ENCODE measurements around the gene FHOD3.
"Not testable (repeated sequence)": the region's sequence is repeated elsewhere in the genome, so short reads cannot be mapped to it uniquely, and the experiment has no call there.

Gene FHOD3

DNA sequence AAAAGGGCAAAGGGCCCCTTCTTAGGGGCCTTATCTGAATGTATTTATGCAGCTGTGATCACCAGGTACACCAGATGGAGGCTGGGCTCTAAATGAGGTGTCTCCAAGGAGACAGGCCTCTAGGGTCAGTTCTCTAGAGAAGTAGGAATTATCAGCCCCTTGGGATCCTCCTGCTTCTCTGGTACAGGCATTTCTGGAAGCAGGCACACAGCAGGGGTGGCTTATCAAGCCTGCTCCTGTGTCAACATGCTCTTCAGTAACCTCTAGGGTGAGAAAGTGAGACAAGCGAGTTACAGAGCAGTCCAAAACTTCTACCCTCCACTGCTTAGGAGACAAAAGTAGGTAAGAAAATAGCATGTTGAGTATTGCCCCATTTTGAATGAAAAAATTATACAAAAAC lies 517.5 kb downstream of the FHOD3 start:
- DNase-seq: no peak

GRCh38 chr18:36816096-36816495 lies 518.6 kb downstream of the FHOD3 start:
- not testable (repeated sequence) for DNase-seq

DNA sequence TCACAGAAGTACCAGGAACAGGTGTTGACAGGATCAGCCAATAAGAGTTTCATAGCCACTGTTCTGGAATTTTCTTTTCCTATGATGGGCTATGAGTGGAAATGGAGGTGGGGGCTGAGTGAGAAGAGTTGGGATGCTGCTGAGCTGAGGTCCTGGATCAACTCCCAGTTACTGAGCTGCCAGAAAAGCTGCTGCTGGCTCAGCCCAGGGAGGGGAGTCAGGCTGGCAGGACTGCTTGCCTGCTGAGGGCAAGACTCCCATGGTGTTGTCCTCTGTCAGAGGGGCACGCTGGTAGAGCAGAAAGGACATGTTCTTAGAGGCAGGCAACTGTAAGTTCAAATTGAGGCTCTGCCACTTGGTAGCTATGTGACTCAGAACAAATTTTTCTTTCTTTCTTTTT lies 519.5 kb downstream of the FHOD3 start:
- no peak for DNase-seq

DNA sequence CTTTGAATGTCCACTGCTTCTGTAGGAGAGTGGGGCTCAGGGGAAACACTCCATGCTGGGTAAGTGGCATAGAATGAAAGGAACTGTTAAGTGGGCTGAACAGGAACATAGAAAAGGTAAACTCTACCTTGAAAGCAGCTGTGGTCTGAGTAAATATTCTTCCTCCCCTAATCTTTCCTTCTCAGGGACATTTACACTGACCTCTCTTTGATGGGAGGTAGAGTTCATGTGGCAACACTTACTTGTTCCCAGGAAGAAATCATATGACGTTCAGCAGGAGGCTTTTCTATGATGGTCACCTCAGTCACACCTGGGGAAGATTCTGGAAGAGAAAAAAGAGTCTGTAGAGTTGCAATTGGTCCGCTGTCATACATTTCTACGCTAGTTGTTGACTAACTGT lies 521.1 kb downstream of the FHOD3 start:
- no peak for DNase-seq

DNA sequence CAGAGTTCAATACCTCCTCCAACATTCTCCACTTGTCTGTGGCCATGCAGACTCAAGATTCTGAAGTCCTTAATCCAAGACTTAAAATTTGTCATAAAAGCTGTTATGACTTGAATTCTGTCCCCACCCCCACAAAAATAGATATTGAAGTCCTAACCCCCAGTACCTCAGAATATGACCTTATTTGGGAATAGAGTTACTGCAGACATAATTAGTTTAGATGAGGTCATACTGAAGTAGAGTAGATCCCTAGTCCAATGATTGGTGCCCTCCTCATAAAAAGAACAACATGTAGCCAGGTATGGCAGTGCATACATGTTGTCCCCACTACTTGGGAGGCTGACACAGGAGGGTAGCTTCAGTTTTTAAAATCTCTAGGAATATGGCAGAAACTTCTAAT lies 522.1 kb downstream of the FHOD3 start:
- DNase-seq: no peak

DNA sequence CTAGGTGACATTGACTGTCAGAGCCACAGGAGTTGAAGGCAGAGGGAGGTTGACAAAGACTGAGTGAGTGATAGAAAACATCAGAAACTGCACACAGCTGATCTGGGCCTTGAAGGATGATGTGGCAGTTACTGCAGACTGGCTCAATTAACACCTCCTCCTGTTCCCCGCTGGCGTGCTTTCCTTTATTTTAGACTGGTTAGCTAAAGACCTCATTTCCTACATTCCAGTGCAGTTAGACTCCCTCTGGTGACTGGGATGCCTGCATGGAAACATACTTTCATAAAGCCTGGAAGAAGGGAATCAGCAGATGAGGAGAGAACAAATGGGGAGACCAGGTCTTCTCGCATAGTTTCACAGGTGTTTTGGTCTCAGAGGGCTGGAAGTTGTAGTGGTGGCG lies 524.2 kb downstream of the FHOD3 start:
- DNase-seq: no peak

DNA sequence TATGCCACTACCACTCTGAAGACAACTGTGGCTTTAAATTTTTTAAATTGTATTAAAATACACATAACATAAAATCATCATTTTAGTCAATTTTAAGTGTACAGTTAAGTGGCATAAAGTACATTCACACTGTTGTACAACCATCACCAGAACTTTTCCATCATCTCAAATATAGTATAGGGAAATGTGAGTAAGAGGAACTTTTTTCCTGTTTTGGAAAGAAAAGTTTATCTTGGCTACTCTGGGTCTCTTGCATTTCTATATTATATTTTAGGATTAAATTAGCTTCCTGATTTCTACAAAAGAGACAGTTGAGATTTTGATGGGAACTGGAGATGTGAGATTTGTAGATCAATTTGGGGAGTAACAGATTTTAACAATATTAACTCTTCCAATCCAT lies 528.0 kb downstream of the FHOD3 start:
- no peak for DNase-seq

DNA sequence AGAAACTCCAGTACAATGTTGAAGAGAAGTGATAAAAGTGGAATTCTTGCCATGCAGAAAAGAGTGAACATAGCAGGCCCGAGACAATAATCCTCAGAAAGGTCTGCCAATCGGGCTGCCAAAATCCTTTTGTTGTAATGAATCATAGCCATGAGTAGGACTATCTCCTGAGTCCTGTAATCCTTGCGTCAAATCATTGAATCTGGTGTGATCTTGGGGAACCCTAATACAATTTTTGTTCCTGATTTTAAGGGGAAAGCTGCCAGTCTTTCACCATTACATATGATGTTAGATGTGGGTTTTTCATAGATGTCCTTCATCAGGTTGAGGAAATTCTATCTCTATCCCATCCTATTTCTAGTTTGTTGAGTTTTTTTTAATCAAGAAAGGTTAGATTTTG lies 529.0 kb downstream of the FHOD3 start:
- no peak for DNase-seq

- no peak for DNase-seq
Observed at GRCh38 chr18:36828157-36828629, 530.7 kb downstream of the FHOD3 start.

GRCh38 chr18:36828630-36829361 lies 531.3 kb downstream of the FHOD3 start, which contains the start of the genes KIAA1328 and TPGS2:
TSS of gene KIAA1328 (plus strand) at chr18:36829127. CDS start at chr18:36829139, 12 bp downstream.
TSS of gene TPGS2 (minus strand) at chr18:36829002. CDS start at chr18:36828767, 235 bp downstream.
- peak; percentile 86 to 92 for DNase-seq

Data from CD4-positive, alpha-beta T cell treated with Interferon alpha-2 for 1 hour (primary cell).